Dendritic cell treated with granulocyte-macrophage colony-stimulating factor and Interleukin-4, amounts not matched to agents 40 ng/mL and 50 ng/mL, for 4 days (primary cell): ENCODE results near the gene IRF6.

ENCODE experiments used
- H3K27ac Mint-ChIP-seq: one replicate; pipeline ENCODE4 v1.8.0; 2022; ENCODE audit warnings: mild to moderate bottlenecking, mixed read lengths
- H3K27me3 Mint-ChIP-seq: one replicate; pipeline ENCODE4 v1.8.0; 2022; ENCODE audit warnings: mild to moderate bottlenecking, mixed read lengths
- H3K36me3 Mint-ChIP-seq: one replicate; pipeline ENCODE4 v1.8.0; 2022; ENCODE audit warnings: low read depth, mixed read lengths
- H3K4me1 Mint-ChIP-seq: one replicate; pipeline ENCODE4 v1.8.0; 2022; ENCODE audit warnings: low read depth, mixed read lengths
- H3K4me3 Mint-ChIP-seq: one replicate; pipeline ENCODE4 v1.8.0; 2022; ENCODE audit warnings: mild to moderate bottlenecking, moderate library complexity, mixed read lengths
- H3K9me3 Mint-ChIP-seq: one replicate; pipeline ENCODE4 v1.8.0; 2022; ENCODE audit warnings: mixed read lengths
- intact Hi-C: fragments of 100-400 bp; cut with micrococcal nuclease; formaldehyde crosslinking; loops from one replicate; pipeline ENCODE4 v1.15.0; 2022

The IRF6 gene

DNA sequence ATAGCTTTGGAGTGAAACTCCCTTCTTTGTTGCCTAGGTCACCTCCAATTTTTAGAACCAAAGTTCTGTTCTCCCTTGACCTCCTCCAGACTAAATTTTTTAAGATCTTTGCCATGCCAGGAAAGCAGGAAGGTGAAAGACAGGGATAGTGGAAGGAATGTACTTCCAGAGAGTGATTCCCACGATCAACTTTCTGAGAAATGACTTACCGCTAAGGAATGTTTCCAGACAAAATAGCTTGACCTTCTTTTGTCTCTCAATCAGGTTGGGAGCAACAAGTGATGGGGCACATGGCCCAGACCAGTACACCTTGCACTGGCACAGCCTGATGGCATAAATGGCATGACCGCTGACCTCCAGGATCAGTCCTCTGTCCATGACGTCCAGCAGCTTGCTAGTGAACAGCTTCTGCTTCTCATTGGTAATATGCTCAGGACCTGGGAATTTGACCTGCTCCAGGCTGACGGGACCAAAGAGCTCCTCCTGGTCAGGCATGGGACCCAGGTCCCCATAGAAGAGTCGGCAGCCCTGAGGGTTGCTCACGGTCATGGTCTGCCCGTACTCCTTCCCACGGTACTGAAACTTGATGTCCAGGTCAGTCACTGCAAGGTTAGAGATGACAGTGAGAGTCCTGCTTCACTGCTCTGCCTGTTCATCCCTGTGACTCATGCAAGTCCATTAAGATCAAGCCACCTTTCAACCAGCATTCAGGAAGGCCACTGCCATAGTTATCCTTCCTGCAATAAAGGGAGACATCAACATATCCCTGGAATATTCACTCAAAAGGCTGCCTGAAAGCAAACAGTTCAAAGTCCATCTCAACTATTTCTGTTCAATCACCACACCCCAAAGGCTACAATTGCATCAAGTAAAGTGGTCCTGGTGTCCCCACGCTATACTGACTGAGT, 15.4 kb downstream of the IRF6 start:
- peaks cover 52% of the 10 kb centered on the region for H3K27me3 Mint-ChIP-seq
- H3K4me3 Mint-ChIP-seq = no peak overlapping the region
- no peaks in the 10 kb centered on the region for H3K36me3 Mint-ChIP-seq
- intact Hi-C loops = no loop called here
- H3K9me3 Mint-ChIP-seq = no peaks in the 10 kb centered on the region
- H3K27ac Mint-ChIP-seq = no peak overlapping the region
- H3K4me1 Mint-ChIP-seq = no peaks in the 10 kb centered on the region

DNA sequence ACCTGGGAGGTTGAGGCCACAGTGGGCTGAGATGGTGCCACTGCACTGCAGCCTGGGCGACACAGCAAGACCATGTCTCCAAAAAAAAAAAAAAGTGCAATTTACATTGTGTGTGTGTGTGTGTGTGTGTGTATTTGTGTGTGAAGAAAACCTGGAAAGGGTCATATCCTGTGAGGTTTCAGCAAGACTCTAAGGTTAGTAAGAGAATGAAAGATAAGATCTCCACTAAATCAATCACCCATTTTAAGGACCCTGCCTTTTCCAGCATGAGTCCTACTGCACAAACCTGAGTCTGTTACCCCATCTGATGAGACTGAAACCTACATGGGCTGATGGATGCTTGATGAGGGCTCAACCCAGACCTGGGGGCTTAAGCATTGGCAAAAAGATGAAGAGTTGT, 16.7 kb downstream of the IRF6 start:
- Mint-ChIP-seq H3K36me3 (peaks cover 4% of the 10 kb centered on the region), H3K27me3 (peaks cover 46% of the 10 kb centered on the region), H3K4me1 (peaks cover 7% of the 10 kb centered on the region), H3K27ac (no peak overlapping the region), H3K4me3 (no peak overlapping the region), H3K9me3 (no peaks in the 10 kb centered on the region)
- intact Hi-C loops = no loop called here

DNA sequence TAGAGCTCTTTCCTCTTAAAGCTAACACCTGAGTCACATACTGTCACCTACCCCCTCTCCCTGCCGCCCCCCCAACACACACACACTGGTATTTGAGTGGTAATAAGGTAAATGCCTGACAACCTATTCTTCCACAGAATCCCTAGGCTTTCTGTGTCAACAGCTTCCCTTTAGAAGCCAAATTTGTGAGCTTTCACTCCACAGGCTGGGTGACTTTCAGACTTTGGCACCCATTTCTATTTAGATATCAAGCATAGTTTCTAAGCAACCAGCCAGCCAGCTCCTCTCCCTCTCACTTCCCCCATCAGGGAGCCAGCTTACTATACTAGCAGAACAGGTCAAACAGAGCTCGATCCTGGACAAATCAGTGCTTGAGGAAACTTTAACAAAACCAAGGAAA, 18.4 kb downstream of the IRF6 start:
- intact Hi-C loops = no loop called here

DNA sequence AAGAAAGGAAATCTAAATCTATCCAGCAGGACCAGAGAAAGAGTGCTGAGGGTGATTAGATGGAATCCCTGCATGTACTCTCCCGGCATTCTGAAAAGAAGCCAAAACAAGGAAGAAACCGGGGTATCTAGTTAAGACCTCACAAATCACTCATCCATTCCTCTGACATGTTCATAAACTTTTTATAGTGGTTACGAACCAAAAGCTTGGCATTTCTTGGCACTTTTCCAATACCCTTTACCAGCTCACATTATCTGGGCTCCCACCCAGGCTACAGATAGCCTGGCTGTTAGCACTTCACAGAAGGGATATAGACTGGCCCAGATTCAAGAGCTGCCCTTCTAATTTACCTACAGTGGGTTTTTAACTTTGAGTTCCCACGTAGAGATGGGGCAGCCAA, 19.8 kb downstream of the IRF6 start:
- intact Hi-C loops = no loop called here
- Mint-ChIP-seq H3K36me3 (peaks cover 13% of the 10 kb centered on the region), H3K4me3 (no peak overlapping the region), H3K9me3 (no peaks in the 10 kb centered on the region), H3K4me1 (peaks cover 19% of the 10 kb centered on the region), H3K27me3 (peaks cover 27% of the 10 kb centered on the region), H3K27ac (peak overlapping the region; percentile 55)

More for the DNA sequence above, 18.4 kb downstream of the IRF6 start:
- Mint-ChIP-seq H3K4me3 (no peak overlapping the region), H3K36me3 (peaks cover 7% of the 10 kb centered on the region), H3K27ac (no peak overlapping the region), H3K27me3 (peaks cover 37% of the 10 kb centered on the region), H3K9me3 (no peaks in the 10 kb centered on the region), H3K4me1 (peaks cover 19% of the 10 kb centered on the region)

- intact Hi-C loops = loop anchor here (2.0 kb wide), 1 partner anchor 41 kb away; the partner anchor contains the start of gene UTP25
- H3K36me3 Mint-ChIP-seq = peaks cover 16% of the 10 kb centered on the region
- H3K4me3 Mint-ChIP-seq = no peak overlapping the region
- H3K27ac Mint-ChIP-seq = peak overlapping the region; percentile 96
- H3K27me3 Mint-ChIP-seq = peaks cover 21% of the 10 kb centered on the region
- H3K9me3 Mint-ChIP-seq = no peaks in the 10 kb centered on the region
- H3K4me1 Mint-ChIP-seq = peaks cover 19% of the 10 kb centered on the region
These were observed 20.4 kb downstream of the IRF6 start for GRCh38 chr1:209785592-209785991.

DNA sequence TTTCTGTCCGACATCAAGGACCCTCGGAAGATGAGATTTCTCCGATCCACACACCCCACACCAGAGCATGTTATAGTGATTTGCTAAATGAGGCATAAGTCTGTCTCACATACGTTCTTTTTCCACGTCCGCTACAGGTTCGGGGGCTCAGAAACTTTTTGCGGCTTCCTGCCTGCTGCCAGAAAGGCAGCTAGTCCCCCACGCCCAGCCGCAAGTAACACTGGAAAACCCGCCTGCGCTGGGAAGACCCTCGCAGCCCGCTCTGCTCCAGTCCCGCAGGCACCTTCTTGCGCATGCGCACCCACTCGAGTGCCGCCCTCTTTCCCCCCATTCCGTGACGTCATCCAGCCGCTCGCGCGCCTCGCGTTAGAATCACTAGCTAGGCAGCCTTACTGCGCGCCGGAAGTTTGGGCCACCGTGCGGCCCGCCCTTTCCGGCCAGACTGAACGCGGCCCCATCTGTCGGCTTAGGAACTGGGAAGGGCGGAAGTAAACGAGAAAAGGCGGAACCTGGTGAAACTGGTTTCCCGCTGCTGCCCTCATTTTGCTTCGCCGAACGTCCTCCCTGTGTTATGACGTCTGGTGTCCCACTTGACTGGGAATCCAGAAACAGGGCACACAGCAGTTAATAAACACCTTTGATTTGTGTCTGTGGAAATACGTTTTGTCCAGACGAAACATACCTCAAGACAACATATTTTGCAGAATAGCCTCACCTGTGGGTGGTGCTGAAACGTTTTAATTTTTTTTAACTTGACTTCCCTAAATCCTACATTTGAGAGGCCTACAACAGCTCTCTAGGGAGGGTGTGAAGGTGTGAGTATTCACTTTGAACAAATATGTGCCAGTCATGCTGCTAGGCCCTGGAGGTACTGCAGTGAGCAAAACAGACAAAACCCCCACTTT, 21.4 kb downstream of the IRF6 start, which contains the start of gene C1orf74:
C1orf74 (minus strand) TSS at position 295 of the 905 bp plus-strand sequence. CDS start 925 bp downstream, outside the sequence.
- no peaks in the 10 kb centered on the region for H3K9me3 Mint-ChIP-seq
- intact Hi-C loops = loop anchor here (1.0 to 2.0 kb wide), 2 partner anchors 14 to 42 kb away; partner anchors contain the start of gene UTP25
- peaks cover 19% of the 10 kb centered on the region for H3K4me1 Mint-ChIP-seq
- peaks cover 27% of the 10 kb centered on the region for H3K36me3 Mint-ChIP-seq
- peak within 1 kb of the TSS; percentile 96 for H3K27ac Mint-ChIP-seq
- H3K27me3 Mint-ChIP-seq = peaks cover 15% of the 10 kb centered on the region
- H3K4me3 Mint-ChIP-seq = peak within 1 kb of the TSS; percentile 97

- Mint-ChIP-seq H3K36me3 (peaks cover 38% of the 10 kb centered on the region), H3K27me3 (peaks cover 9% of the 10 kb centered on the region)
- intact Hi-C loops = no loop called here
These were observed 22.6 kb downstream of the IRF6 start for GRCh38 chr1:209783386-209783785.

GRCh38 chr1:209780268-209780667, 25.7 kb downstream of the IRF6 start:
- no peaks in the 10 kb centered on the region for H3K9me3 Mint-ChIP-seq
- H3K36me3 Mint-ChIP-seq = peaks cover 65% of the 10 kb centered on the region
- H3K4me1 Mint-ChIP-seq = peaks cover 31% of the 10 kb centered on the region
- no peak overlapping the region for H3K4me3 Mint-ChIP-seq
- intact Hi-C loops = no loop called here
- no peak overlapping the region for H3K27ac Mint-ChIP-seq
- H3K27me3 Mint-ChIP-seq = no peaks in the 10 kb centered on the region

More at GRCh38 chr1:209783386-209783785, 22.6 kb downstream of the IRF6 start:
- Mint-ChIP-seq H3K9me3 (no peaks in the 10 kb centered on the region), H3K4me1 (peaks cover 19% of the 10 kb centered on the region), H3K27ac (peak overlapping the region; percentile 96), H3K4me3 (no peak overlapping the region)

DNA sequence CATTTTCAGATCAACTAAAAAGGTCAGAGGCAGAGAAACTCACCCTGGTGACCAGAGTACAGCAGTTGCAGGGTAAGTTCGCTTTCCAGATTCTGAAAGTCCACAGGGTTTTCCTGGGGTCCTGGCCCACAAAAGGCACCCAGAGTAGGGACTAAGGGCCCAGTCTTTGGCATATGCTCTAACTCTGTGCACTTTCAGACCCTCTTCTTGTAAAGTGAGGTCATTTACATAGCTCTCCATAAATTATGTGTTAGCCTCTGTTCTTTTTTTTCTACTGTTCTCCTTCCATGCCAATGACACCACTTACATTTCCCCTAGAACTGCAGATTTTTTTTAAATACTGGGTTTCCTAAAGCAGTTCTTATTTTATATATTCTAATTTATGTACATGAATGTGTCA, 27.8 kb downstream of the IRF6 start:
- intact Hi-C loops = no loop called here
- peaks cover 35% of the 10 kb centered on the region for H3K4me1 Mint-ChIP-seq
- no peaks in the 10 kb centered on the region for H3K9me3 Mint-ChIP-seq
- peaks cover 68% of the 10 kb centered on the region for H3K36me3 Mint-ChIP-seq
- no peak overlapping the region for H3K27ac Mint-ChIP-seq
- H3K27me3 Mint-ChIP-seq = no peaks in the 10 kb centered on the region
- no peak overlapping the region for H3K4me3 Mint-ChIP-seq

GRCh38 chr1:209777587-209777986, 28.4 kb downstream of the IRF6 start:
- Mint-ChIP-seq H3K9me3 (no peaks in the 10 kb centered on the region), H3K36me3 (peaks cover 72% of the 10 kb centered on the region), H3K27ac (peak overlapping the region; percentile 54), H3K4me1 (peaks cover 38% of the 10 kb centered on the region), H3K27me3 (no peaks in the 10 kb centered on the region), H3K4me3 (no peak overlapping the region)
- intact Hi-C loops = no loop called here

DNA sequence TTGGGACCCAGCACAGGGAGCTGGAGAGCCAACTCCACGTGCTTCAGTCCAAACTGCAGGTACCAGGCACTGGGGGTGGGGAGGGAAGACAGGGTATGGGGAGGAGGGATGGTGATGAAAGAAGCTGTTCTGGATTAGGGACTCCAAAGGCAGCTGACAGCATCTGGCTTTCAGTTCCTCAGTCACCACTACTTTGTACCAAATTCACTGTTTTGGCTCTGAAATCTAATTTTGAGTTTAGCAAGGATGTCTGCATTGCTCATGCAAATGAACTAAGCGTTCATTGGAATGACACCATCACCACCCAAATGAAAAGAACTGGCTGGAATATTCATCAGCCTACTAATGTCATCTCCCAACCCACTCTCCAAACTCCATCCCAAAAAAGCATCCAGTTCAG, 30.3 kb downstream of the IRF6 start:
- peak overlapping the region; percentile 74 for H3K27ac Mint-ChIP-seq
- intact Hi-C loops = no loop called here

GRCh38 chr1:209774592-209774991, 31.4 kb downstream of the IRF6 start:
- Mint-ChIP-seq H3K4me3 (no peak overlapping the region), H3K27ac (peak overlapping the region; percentile 74), H3K4me1 (peaks cover 38% of the 10 kb centered on the region), H3K9me3 (no peaks in the 10 kb centered on the region), H3K27me3 (no peaks in the 10 kb centered on the region), H3K36me3 (peaks cover 53% of the 10 kb centered on the region)
- intact Hi-C loops = no loop called here

More for the DNA sequence above, 30.3 kb downstream of the IRF6 start:
- Mint-ChIP-seq H3K27me3 (no peaks in the 10 kb centered on the region), H3K4me3 (no peak overlapping the region), H3K9me3 (no peaks in the 10 kb centered on the region), H3K36me3 (peaks cover 63% of the 10 kb centered on the region), H3K4me1 (peaks cover 38% of the 10 kb centered on the region)

- no peaks in the 10 kb centered on the region for H3K27me3 Mint-ChIP-seq
- no peak overlapping the region for H3K4me3 Mint-ChIP-seq
- peaks cover 40% of the 10 kb centered on the region for H3K36me3 Mint-ChIP-seq
- no peak overlapping the region for H3K27ac Mint-ChIP-seq
- H3K9me3 Mint-ChIP-seq = no peaks in the 10 kb centered on the region
- H3K4me1 Mint-ChIP-seq = peaks cover 34% of the 10 kb centered on the region
- intact Hi-C loops = no loop called here
These were observed 33.8 kb downstream of the IRF6 start for GRCh38 chr1:209772126-209772525.
